ENCODE data around the gene GPR37.

GPR37 gene

DNA sequence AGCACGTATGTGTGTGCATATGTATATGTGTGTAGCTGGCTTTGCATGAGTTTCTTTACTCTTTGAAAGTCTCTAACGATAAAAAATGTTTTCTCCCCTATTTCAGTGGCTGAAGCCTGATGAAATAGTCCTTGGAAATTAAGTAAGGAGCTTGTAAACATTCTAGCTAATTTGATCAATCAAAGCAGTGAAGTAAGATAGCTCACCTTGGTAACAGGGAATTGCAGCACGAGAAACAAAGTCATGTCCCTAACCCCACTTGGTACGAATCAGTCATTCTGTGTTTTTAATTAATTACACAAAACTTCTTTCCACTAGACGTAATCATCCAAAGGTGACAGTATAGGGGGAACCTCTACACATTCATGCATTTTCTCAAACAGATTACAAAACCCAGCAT is 41.5 kb downstream of the GPR37 start:
- DNase-seq: no peak

GRCh38 chr7:124723012-124723411 is 42.6 kb downstream of the GPR37 start:
- DNase-seq: no peak

- DNase-seq: no peak
Observed at GRCh38 chr7:124722292-124722691, 43.3 kb downstream of the GPR37 start.

DNA sequence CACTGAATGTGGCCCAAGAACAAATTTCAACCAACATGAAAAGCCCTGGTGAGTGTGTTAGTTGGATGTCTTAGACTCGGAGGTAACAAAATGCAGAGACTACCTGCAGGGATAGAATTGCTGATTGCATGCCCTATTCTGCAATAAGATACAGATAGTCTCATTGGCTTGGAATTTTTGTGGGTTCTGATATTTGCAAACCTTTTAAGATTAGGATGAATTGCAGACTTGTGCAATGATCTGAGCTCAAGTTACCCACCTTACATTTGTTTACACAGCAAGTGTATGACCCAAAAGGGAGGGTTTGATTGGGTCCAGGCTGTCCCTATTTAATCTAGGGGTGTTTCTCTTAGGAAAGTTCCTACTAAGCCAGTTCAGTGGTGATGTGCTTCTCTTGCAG is 45.4 kb downstream of the GPR37 start:
- no peak for DNase-seq

GRCh38 chr7:124718032-124718766 is 47.4 kb downstream of the GPR37 start:
- no peak for DNase-seq

GRCh38 chr7:124716894-124717293 is 48.7 kb downstream of the GPR37 start:
- DNase-seq: no peak

DNA sequence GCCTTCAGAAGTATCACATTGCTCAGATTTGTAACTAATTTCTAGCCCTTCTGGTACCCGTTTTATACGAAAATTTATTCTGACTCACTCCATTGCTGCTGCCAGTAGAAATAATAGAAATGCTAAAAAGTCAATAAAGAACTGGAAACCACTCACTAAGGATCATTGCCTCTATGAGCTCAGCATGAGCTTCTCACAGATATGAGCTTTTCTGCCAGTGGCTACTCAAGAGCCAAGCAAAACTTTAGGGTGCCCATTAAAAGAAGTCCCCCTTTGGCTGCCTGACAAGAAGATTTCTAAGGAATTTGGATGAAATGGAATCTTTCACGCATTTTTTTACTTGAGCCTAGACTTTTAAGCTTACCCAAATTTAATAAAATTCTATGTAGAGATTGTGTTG is 52.5 kb downstream of the GPR37 start:
- no peak for DNase-seq

- DNase-seq: no peak
Observed at GRCh38 chr7:124712017-124712416, 53.6 kb downstream of the GPR37 start.

GRCh38 chr7:124702385-124702784 is 63.2 kb downstream of the GPR37 start:
- DNase-seq: no peak

GRCh38 chr7:124701955-124702354 is 63.6 kb downstream of the GPR37 start:
- no peak for DNase-seq

- DNase-seq: no peak
Observed at GRCh38 chr7:124700655-124701054, 64.9 kb downstream of the GPR37 start.

GRCh38 chr7:124698964-124699363 is 66.6 kb downstream of the GPR37 start:
- no peak for DNase-seq

GRCh38 chr7:124697746-124698145 is 67.8 kb downstream of the GPR37 start:
- no peak for DNase-seq

Data from left hindlimb (tissue), 1 donor.